Heart right ventricle (tissue), 16 donors: ENCODE measurements around the gene ENOX2. TPM values are rescaled to one million over a fixed set of nuclear protein-coding genes. Genes with fewer than 3 reads are reported as not detected.

Source experiments
- ATAC-seq, 8 donors: fragments of 200-7000 bp; cut with Tn5 transposase; one replicate each; pipeline ENCODE4 v1.9.1; 2020; ENCODE audit warnings: mild to moderate bottlenecking in 8 of 8, moderate library complexity in 8 of 8, moderate number of reproducible peaks in 1 of 8
- DNase-seq, 2 donors: peaks; one replicate each; pipeline ENCODE4 v3.0.0-alpha.2; 2020
- H3K27ac ChIP-seq, 10 donors: fragments of 200-600 bp; sonication (generic) in 2 of 10; one replicate each; pipeline versions ENCODE4 v1.5.0 to v1.8.0; 2020 to 2022; ENCODE audit warnings: mild to moderate bottlenecking in 3 of 10
- H3K27me3 ChIP-seq, 7 donors: fragments of 200-600 bp; one replicate each; pipeline ENCODE4 v1.8.0; 2021 to 2022; ENCODE audit warnings: mild to moderate bottlenecking in 2 of 7
- H3K36me3 ChIP-seq, 9 donors: fragments of 200-600 bp; sonication (generic) in 1 of 9; one replicate each; pipeline versions ENCODE4 v1.5.0 to v1.8.0; 2020 to 2022; ENCODE audit warnings: mild to moderate bottlenecking in 2 of 9
- H3K4me1 ChIP-seq, 9 donors: fragments of 200-600 bp; sonication (generic) in 1 of 9; one replicate each; pipeline versions ENCODE4 v1.5.0 to v1.8.0; 2020 to 2022; ENCODE audit warnings: mild to moderate bottlenecking in 4 of 9
- H3K4me3 ChIP-seq, 10 donors: fragments of 200-600 bp; sonication (generic) in 2 of 10; one replicate each; pipeline versions ENCODE4 v1.5.0 to v1.8.0; 2020 to 2022; ENCODE audit warnings: mild to moderate bottlenecking in 7 of 10, moderate library complexity in 2 of 10
- H3K9me3 ChIP-seq, 11 donors: fragments of 200-600 bp in 10 of 11; sonication (generic) in 2 of 11; one replicate each; pipeline versions ENCODE4 v1.5.0 to v1.8.0; 2013 to 2022; ENCODE audit warnings: mild to moderate bottlenecking in 2 of 11, control low read depth in 1 of 11, moderate library complexity in 1 of 11
- CTCF ChIP-seq, 9 donors: fragments of 200-600 bp; sonication (generic) in 2 of 9; IDR thresholded peaks; one replicate each; pipeline versions ENCODE4 v1.5.0 to v1.8.0; 2021 to 2022; ENCODE audit warnings: antibody characterized with exemption in 9 of 9, mild to moderate bottlenecking in 5 of 9, moderate library complexity in 1 of 9
- WGBS, 2 donors: extraction: QIAGEN DNeasy Blood & Tissue Kit; methylation state at CpG; one replicate each; pipeline ENCODE4 v1.1.7; 2013; ENCODE audit warnings: inconsistent platforms in 1 of 2; 5-methylcytosine and 5-hydroxymethylcytosine counted together
- intact Hi-C, 10 donors: fragments of 100-400 bp; cut with DNase I; formaldehyde crosslinking; loops; one replicate each; pipeline versions ENCODE4 v1.11.1 to v1.14.2; 2022
- polyA plus RNA-seq, 2 donors: library from polyadenylated mRNA; stranded (reverse); fragments of 200-250 nt; gene quantifications; one replicate each; pipeline ENCODE4 v1.2.3, GENCODE V29; 2013
- total RNA-seq, 10 donors: library from RNA; stranded (reverse); fragmentation: NEBNext Ultra II Directional in 3 of 10; extraction: Animal tissue kit (Norgen Biotek cat#: 25700) in 3 of 10; gene quantifications; one replicate each; pipeline versions ENCODE4 v1.2.1 to v1.2.4, GENCODE V29; 2021 to 2023
- donor health status: Arrhythmogenic right ventricular cardiomyopathy.
- donor health status: ischemic (EF 13 %, LVEDD 7.1; RV severe dilation, severe dysfunction).
- donor health status: healthy with polysubstance abuse.
- donor health status: DM: no; HTN: yes; CAD: no.
- donor health status: DM: no; HTN: no; CAD: no.
- donor health status: ischemic (EF 25% LVEDD 6.9; RV normal size, moderate dysfunction).
- donor health status: ischemic (EF 25% LVEDD 5.7; RV mildly dilated, moderate dysfunction).
- donor health status: healthy.
- donor health status: DM: yes; HTN: yes; CAD: no.
- donor health status: Ischemic cardiomyopathy.
- donor health status: ischemic (EF 35%, LVEDD 5.7; RV mildly dilated, moderate dysfunction).
- donor health status: nonischemic (EF 11% LVEDD 7.7; RV severe dilation, severe dysfunction).
- donor health status: DM: yes; HTN: yes; CAD: no.
- donor health status: PGD.
- donor health status: ischemic (EF 29% LVEDD 5.4; RV normal size, mild dysfunction).
- donor health status: nonischemic (EF 23%, LVEDD 6.1; RV moderate dilation, normal function).

ENOX2 gene
- total and polyA plus RNA-seq, 12 donors, result 3.4 to 22.6 (median 18.6) TPM

- Histone ChIP-seq H3K36me3 (no peaks in the 10 kb centered on the region), H3K27me3 (peaks cover 0 to 14% (median 0%) of the 10 kb centered on the region in 7 donors), H3K9me3 (peaks cover 0 to 12% (median 0%) of the 10 kb centered on the region in 11 donors), H3K27ac (no peak overlapping the region), H3K4me1 (peaks cover 0 to 27% (median 3%) of the 10 kb centered on the region in 9 donors), H3K4me3 (peak overlapping the region in 1 of 10 donors; percentile 14)
- ATAC-seq (no peak), DNase-seq (no peak)
- TF ChIP-seq CTCF (IDR thresholded peaks at IDR 0.05), result no peak
- intact Hi-C loops, result no loop called here
Observed at GRCh38 chrX:130876226-130876625, 26.8 kb downstream of the ENOX2 start.

GRCh38 chrX:130874751-130875150, 28.3 kb downstream of the ENOX2 start:
- 94 to 97% methylated on average over 2 of the region's 2 CpGs for WGBS, 2 donors
- TF ChIP-seq CTCF (IDR thresholded peaks at IDR 0.05), result no peak
- no peak overlapping the region for H3K27ac ChIP-seq
- peaks cover 0 to 26% (median 3%) of the 10 kb centered on the region in 9 donors for H3K4me1 ChIP-seq
- intact Hi-C loops, result no loop called here
- peaks cover 0 to 12% (median 0%) of the 10 kb centered on the region in 11 donors for H3K9me3 ChIP-seq
- H3K27me3 ChIP-seq, result peaks cover 0 to 6% (median 0%) of the 10 kb centered on the region in 7 donors
- no peak for ATAC-seq
- DNase-seq, result no peak
- H3K4me3 ChIP-seq, result no peak overlapping the region
- H3K36me3 ChIP-seq, result no peaks in the 10 kb centered on the region

GRCh38 chrX:130869239-130869638, 33.8 kb downstream of the ENOX2 start:
- DNase-seq (no peak), ATAC-seq (no peak)
- intact Hi-C loops, result no loop called here
- WGBS, 2 donors, result 84 to 89% methylated on average over 3 of the region's 3 CpGs
- Histone ChIP-seq H3K27me3 (no peaks in the 10 kb centered on the region), H3K36me3 (no peaks in the 10 kb centered on the region), H3K4me1 (no peaks in the 10 kb centered on the region), H3K9me3 (peaks cover 0 to 6% (median 0%) of the 10 kb centered on the region in 11 donors), H3K27ac (no peak overlapping the region), H3K4me3 (no peak overlapping the region)
- no peak for TF ChIP-seq CTCF (IDR thresholded peaks at IDR 0.05)

- Histone ChIP-seq H3K27ac (no peak overlapping the region), H3K4me1 (peaks cover 0 to 5% (median 0%) of the 10 kb centered on the region in 9 donors), H3K36me3 (no peaks in the 10 kb centered on the region), H3K27me3 (peaks cover 0 to 7% (median 0%) of the 10 kb centered on the region in 7 donors), H3K4me3 (no peak overlapping the region), H3K9me3 (no peaks in the 10 kb centered on the region)
- WGBS, 2 donors, result 93 to 100% methylated on average over 1 of the region's 1 CpG
- intact Hi-C loops, result no loop called here
- TF ChIP-seq CTCF (IDR thresholded peaks at IDR 0.05), result no peak
- DNase-seq, result no peak
- no peak for ATAC-seq
Observed at GRCh38 chrX:130861462-130861861, 41.5 kb downstream of the ENOX2 start.
